Stimulated activated CD8-positive, alpha-beta memory T cell treated with anti-CD3 and anti-CD28 coated beads, Interleukin-12 subunit alpha, Interleukin-12 subunit beta, amount 100 ng/mL, for 1 hour (primary cell): ENCODE data around the gene CEP44.
"Not testable (repeated sequence)": the region's sequence is repeated elsewhere in the genome, so short reads cannot be mapped to it uniquely, and the experiment has no call there.

Experiments
- DNase-seq: peaks from one replicate; pipeline ENCODE4 v3.0.0-alpha.2; 2020; ENCODE audit warnings: low read depth

The CEP44 gene

GRCh38 chr4:174283507-174284471, at the start of gene CEP44, which contains the start of gene FBXO8:
Gene CEP44, plus strand, starts transcription at chr4:174283911. Its CDS starts 15,211 bp downstream, at chr4:174299122.
Gene FBXO8, minus strand, starts transcription at chr4:174283667. Its CDS starts 20,575 bp downstream, at chr4:174263092.
- DNase-seq, result peak; percentile 48

GRCh38 chr4:174236359-174236758, 47.4 kb upstream of the CEP44 start:
- DNase-seq, result no peak

GRCh38 chr4:174241162-174241561, 42.5 kb upstream of the CEP44 start:
- no peak for DNase-seq

DNA sequence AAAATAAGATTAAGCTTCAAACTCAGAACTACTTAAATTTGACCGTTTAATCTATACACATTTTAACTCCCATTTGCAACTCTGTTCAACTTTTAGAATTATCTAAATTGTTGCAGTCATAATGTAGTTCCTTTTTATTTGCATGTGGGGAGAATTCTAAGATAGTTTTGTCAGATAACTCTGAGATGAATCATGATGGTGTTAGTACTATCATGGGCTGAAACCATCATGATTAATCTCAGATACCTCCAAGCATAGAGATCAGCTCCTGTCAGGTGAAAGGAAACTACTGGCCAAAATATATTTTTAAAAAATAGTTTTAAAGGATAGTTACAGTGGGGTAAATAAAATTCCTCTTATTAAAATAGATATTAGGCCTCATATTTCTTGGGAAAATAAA, 39.3 kb upstream of the CEP44 start:
- DNase-seq, result no peak

- DNase-seq, result no peak
These were observed 38.0 kb upstream of the CEP44 start for GRCh38 chr4:174245714-174246113.

GRCh38 chr4:174248407-174248806, 35.3 kb upstream of the CEP44 start:
- DNase-seq, result no peak

- no peak for DNase-seq
These were observed 31.3 kb upstream of the CEP44 start for GRCh38 chr4:174252412-174252811.

DNA sequence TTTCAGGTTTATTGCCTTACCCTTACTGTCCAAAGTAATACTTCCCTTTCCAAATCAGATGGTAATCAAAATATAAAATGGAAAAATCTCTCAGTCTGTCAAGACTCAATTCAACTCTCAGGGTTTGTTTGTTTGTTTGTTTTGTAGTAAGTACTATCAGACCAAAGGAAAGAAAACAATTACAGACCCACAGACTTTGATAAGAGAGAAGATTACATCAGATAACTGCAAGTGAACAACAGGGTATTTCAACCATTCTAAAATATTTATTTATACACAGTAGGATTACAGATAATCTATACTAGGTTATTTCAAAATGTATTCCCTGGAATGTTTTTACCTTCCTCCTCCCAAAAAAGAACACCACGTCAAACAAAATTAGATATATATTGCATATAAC, 29.1 kb upstream of the CEP44 start:
- DNase-seq, result no peak

- no peak for DNase-seq
These were observed 28.3 kb upstream of the CEP44 start for GRCh38 chr4:174255374-174255773.

DNA sequence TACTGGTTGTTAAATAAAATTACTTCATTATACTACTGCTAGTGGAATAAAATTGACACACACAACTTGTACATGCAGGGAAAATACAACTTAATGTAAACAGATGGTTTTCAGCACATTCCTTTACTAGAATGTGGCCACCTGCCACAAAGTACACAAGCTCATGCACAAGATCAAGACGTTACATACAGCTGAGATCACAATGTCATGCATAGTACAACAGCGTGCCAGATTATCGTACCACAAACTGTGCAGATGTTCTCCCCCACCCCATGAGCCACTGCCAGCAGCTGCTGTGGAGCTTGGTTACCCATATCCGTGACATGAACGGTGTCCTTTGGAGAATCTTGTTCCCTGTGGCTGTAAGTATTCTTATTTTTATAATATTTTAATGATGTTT, 27.9 kb upstream of the CEP44 start:
- DNase-seq, result no peak

DNA sequence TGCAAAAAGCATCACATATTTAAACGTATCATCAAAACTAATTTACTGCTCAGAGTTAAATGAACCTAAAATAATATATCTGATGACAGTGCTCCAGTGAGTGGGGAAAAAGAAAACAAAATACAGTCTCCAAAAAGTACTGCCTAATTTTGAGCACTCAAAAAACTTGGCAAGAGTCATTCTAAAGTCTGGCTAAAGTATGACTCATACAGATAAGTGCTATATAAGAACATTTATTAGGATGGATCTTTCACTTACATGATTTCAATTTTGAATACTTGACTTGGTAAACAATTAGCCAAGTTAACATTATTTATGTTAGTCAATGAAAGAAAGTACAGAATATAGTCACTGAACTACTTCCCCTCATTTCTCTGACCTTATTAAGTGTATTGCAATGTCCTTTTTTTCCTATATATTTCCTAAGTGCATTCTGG, 27.4 kb upstream of the CEP44 start:
- DNase-seq, result no peak

- no peak for DNase-seq
These were observed 24.1 kb upstream of the CEP44 start for GRCh38 chr4:174259580-174259979.

DNA sequence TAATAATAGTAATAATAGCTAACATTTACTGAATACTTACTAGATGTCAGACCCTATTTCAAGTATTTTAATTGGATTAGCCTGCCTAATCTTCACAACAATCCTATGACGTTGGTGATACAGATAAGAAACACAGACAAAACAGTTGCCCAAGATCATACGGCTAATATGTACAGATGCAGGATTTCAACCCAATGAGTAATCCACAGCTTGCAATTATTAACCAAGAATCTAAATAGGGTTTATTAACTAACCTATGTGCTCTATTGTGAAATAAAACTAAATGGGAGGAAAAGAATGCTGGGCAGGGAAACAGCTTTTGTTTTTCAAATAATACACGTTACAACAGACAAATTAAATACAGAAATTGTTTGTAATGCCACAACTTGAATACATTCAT, 23.6 kb upstream of the CEP44 start:
- no peak for DNase-seq

- DNase-seq, result not testable (repeated sequence)
These were observed 22.3 kb upstream of the CEP44 start for GRCh38 chr4:174261432-174261831.

DNA sequence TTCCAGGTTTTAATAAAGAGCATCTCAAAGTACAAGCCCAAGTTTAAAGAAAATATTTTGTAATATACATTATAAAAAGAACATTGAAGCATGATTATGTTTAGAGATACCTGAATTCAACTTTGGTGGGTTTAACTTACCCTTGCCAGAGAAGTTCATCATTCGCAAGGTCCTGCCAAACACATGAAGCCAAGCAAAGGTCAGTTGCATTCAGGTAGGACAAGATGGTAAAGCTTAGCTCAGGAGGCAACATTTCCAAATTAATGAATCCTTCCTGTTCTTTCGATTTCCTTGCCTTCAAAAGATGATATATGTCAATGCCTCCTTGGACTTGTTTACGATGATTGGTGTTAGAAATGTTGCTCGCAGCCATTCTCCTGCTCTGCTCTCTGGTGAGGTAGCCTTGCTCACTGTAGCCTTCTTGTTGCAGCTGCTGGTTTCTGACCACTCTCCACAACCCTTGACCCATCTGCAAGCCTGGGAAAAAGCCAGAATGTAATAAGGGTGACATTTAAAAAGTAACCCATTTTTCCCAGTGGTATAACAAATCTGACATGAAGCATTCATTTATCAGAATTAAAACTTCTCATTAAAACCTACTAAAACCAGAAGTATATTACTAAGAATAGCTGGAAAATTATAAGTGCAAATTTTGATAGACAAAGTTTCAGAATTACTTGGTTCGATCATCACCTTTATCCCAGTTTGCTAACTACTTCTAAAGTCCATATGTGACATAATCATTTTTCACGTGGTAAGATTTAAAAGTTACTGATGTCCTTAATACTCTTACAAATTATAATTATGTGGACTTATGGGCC, 20.9 kb upstream of the CEP44 start:
- no peak for DNase-seq

GRCh38 chr4:174263445-174263736, 20.3 kb upstream of the CEP44 start:
- DNase-seq, result no peak

DNA sequence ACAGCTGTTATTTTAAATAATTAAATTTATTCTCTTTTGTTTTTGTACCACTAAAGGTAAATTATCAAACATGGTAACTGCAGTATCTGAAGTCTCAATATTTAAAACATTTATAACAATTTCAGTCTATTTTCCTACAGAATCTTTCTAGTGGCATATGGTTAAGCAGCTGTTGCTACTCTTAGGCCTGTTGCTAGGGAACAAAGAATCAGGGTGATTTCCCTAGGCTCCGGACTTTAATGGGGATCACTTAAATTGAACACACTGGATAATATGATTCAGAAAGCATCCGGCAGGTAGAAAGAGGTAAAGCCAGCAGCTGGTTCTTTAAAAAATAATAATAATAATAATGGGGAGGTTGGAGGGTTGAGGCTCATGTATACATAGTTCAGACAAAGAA, 17.8 kb upstream of the CEP44 start:
- no peak for DNase-seq

DNA sequence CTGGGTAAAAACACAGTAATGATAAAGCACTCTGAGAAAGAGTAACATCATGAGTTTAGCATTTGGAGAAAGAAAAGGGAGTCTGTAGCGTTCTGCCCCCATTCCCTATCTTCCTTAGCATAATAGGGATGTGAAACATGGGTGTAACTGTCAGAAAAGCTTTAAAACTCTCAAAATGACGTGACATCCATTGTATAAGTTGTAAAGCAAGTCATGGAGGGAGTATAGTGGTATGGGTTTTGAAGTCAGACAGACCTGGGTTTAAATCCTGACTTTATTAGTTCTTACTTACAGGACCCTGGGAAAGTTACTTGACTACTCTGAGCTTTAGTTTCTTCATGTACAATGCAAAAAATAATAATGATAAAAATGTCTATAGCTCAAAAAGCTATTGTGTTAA, 17.3 kb upstream of the CEP44 start:
- DNase-seq, result no peak

DNA sequence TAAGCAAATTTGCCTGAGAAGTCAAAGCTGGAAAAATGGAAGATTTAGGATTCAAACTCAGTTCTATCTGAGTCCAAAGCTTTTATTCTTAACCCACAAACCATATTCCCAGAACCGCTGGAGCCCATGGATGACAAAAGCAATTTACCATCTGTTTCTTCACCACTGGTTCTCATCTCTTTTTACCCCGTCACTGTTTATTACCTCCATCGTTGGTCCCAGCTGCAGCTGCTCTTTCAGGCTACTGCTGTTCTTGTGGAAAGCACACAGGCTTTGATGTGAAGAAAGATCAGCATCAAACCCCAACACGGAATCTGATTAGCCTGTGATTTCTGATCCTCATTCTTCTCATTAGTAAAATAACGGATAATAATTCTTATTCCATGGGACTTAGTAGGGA, 9.8 kb upstream of the CEP44 start:
- DNase-seq, result no peak

DNA sequence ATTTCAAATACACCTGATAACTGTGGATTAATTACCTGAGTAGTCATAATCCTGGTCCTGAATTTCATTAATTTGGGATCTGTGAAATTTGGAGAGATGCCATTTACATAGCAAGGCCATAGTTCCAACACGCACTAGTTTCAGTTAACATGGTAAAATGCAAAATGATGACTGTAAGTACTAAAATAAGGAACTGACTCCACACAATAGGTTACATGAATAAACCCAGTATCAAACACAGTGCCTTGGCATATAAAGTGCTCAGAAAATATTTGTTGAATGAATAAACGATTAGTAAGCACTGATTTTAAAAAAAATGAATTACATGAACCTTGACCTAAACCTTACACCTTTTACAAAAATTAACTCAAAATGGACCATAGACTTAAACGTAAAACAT, 9.3 kb upstream of the CEP44 start:
- DNase-seq, result no peak

DNA sequence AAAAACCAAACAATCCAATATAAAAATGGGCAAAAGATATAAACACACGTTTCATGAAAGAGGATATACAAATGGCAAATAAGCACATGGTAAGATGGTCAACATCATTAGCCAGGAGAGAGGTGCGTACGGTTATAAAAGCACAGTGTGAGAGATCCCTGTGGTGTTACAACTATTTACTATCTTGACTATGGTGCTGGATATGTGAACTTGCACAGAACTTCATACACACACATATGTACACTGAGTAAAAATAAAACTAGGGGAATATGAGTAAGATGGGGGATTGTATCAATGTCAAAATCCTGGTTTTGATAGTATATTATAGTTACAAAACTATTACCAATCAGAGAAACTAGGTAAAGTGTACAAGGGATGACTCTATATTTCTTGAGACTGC, 8.6 kb upstream of the CEP44 start:
- no peak for DNase-seq

- no peak for DNase-seq
These were observed 6.3 kb upstream of the CEP44 start for GRCh38 chr4:174277433-174277832.

GRCh38 chr4:174278467-174278866, 5.2 kb upstream of the CEP44 start:
- no peak for DNase-seq
